Hepatocyte (in vitro differentiated cells): Measurements from ENCODE around the gene IGF2BP3.

Experiments used
- EZH2 ChIP-seq: fragments of 200-600 bp; sonication (generic); IDR thresholded peaks from 2 replicates; pipeline ENCODE4 v1.6.1; 2016; ENCODE audit warnings: antibody characterized with exemption, mild to moderate bottlenecking, borderline replicate concordance
- TF ChIP-seq, protein P1 (sequence below): fragments of 200-600 bp; sonication (generic); IDR thresholded peaks from 2 replicates; pipeline ENCODE4 v1.5.1; 2016; ENCODE audit warnings: antibody characterized with exemption, mild to moderate bottlenecking; ENCODE audit not compliant: poor library complexity

DNA sequence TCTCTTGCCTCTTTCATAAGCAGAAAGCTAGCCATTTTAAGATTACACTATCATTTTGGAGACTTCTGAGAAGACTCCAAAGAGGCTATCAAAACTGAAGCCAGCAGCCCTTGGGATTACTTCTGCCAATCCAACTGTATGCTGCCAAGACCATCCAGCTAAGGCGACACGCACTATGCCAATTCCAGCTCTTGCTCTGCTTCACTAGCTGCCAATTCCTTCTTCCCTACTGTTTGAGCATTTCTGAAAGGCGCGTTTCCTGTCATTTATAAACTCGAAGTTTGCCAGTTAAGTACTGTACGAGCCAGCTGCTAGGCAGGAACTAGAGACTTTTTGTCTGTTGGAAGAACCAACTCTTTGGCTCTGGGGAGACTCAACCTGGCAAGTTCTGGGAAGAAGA is 134.7 kb downstream of the IGF2BP3 start:
- TF ChIP-seq, protein P1, sequence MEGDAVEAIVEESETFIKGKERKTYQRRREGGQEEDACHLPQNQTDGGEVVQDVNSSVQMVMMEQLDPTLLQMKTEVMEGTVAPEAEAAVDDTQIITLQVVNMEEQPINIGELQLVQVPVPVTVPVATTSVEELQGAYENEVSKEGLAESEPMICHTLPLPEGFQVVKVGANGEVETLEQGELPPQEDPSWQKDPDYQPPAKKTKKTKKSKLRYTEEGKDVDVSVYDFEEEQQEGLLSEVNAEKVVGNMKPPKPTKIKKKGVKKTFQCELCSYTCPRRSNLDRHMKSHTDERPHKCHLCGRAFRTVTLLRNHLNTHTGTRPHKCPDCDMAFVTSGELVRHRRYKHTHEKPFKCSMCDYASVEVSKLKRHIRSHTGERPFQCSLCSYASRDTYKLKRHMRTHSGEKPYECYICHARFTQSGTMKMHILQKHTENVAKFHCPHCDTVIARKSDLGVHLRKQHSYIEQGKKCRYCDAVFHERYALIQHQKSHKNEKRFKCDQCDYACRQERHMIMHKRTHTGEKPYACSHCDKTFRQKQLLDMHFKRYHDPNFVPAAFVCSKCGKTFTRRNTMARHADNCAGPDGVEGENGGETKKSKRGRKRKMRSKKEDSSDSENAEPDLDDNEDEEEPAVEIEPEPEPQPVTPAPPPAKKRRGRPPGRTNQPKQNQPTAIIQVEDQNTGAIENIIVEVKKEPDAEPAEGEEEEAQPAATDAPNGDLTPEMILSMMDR, result no peak
- no peak for TF ChIP-seq EZH2
